ENCODE results near the gene MIEF1.
A peak's percentile ranks its signal among the peaks of the same experiment; 100 is the strongest.

The MIEF1 gene

DNA sequence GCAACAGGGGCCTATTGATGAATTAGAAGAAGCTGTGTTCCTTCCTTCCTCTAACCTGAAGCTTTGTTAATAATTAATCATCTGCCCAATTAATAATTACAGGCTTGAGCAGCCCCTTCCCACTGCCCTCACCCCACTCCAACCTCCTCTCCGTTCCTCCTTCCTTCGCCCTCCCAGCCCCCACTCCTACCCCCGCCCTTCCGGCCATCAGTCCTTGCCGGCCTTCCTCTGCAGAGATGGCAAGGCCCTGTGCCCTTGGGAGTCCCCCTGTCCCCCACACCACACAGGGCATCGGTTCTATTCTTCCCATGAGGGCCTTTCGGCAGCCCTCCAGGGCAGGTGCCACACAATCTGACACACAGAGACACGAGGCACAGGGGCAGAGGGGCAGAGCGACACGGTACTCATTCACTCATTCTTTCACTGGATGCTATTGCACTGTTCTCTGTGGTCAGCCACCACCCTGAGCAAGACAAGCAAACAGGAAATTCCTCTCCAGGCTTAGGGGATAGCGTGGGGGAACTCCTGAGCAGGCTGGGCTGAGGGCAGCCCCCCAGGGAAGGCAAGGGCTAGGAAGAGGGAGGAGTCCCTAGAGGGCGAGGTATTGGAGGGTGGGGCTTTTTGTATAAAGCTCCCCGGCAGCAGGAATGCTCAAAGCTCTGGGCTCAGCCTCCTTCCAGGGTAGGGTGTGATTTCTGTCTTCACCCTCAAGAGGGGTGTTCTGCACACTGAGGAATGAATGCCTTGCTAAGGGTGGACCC, 30.5 kb upstream of the MIEF1 start:
- no peak for DNase-seq

DNA sequence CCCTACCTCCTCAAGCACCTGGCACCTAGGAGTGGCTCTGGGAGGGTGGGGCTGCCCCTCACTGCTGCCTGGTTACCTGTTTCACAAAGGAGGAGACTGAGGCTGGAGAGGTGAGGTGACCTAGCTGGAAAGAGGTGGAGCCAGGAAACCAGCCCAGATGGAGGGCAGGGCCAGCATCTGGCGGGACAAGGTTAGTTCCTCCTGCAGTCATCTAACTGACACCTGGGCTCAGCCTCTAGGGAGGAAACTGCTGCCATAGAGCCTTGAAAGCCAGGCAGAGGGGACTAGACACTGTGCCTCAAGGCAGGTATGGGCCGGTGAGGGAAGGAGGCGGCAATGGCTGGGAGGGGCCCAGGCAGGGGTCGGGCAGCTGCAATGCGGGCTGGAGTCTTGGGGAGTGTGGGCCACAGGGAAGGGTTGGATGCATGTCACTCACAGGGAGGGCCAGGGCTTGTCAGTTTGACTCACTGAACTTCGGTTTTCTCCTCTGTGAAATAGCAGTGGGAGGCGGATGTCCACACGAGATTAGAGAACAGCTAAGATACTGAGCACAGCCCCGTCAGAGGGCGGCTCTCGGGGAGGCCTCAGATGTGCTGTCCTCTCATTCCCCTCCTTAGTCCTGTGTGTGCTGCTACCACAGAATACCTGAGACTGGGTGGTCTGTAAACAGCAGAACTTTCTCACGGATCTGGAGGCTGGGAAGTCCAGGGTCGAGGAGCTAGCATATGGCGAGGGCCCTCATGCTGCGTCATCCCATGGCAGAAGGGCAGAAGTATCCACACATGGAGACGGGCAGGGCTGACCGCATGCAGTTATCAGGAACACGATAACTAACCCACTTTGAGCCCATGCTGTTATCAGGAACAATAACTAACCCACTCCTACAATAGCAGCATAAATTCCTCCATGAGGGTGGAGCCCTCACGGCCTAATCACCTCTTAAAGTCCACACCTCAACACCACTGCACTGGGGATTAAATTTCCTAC, 29.2 kb upstream of the MIEF1 start:
- DNase-seq, result no peak

DNA sequence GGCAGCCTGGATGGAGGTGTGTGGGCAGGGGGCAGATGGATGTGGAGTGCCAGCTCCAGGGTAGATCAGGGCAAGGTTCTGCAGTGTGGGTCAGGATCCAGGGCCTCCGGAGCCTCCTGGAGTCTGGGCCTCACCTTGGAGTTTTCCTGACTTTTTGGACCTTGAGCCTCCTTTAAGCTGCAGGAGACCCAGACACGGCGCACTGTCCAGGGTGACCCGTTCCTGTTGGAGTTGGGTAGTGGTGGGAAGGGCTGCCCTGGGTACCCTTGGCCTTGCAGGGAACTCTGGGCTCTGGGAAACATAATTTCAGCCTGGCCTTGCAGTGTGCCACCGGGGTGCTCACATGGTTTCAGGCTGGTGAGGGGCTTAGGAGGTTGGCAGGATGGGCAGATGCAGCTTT, 28.2 kb upstream of the MIEF1 start:
- no peak for DNase-seq

DNA sequence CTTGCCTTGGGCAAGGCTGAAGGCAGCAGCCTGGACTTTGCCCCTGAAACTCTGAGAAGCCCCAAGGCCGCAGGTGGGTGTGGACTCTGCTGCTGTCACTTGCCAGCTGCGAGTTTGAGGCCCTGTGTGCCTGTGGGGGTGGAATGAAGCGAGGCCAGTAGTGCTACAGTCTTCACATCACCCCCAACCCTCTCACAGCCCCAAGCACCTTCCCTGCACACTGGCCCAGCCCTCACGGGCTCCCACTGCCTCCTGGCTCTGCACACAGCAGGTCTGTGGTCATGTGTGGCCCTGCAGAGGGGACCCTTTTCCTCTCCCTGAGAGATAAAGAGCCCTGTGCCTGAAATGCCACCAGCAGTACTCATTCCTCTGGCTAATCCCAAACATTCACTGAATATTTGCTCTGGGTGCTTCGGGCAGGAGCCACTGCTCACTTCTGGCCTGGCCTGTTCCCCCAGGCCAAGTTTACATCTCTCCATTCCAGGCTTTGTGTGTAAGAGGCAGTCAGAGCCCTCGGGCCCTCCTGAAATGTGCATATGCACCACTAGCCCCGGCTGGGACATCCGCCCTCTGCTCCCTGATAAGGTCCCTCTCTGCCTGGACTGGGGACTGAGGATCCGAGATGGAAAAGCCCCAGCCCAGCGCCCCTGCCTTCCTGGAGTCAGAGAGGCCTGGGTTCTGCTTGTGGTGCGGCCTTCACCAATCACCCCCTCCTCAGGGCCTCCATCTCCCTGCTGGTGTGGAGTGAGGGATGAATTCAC, 27.6 kb upstream of the MIEF1 start:
- DNase-seq, result no peak

DNA sequence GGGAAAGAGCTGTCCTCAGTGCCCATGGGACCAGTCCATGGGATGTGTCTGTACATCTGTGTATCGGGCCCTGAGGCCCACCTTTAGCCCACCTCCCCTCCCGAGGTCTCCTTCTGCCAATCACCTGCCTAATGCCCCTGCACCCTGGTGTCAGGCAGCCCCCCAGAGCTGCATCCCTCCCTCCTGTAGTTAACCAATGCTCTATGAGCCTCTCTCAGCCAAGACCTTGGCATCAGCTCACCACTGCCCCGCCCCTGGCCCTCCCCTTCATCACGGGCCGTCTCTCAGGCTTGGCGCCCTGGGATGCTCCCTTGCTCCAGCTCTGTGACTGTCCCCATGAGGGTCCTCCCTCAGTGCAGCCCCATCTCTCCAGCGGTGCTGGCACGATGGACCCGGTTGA, 26.8 kb upstream of the MIEF1 start:
- DNase-seq, result no peak

DNA sequence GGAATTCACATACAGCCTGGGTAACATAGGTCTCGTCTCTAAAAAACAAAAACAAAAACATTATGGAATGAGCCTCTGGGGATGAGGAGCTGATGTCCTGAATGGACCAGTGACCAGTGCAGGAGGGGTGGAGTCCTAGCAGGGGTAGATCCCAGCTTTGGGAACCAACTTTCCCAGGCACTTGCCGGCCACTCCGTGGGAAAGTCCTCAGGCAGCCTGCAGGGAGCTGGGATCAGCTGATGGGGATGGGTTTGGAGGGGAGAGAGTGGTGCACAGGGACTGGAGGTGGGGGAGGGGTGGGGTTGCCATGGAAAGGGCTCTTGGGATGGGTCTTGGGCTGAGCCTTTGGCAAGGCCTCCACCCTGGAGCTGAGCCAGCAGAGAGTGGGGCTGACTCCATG, 26.2 kb upstream of the MIEF1 start:
- DNase-seq, result no peak

DNA sequence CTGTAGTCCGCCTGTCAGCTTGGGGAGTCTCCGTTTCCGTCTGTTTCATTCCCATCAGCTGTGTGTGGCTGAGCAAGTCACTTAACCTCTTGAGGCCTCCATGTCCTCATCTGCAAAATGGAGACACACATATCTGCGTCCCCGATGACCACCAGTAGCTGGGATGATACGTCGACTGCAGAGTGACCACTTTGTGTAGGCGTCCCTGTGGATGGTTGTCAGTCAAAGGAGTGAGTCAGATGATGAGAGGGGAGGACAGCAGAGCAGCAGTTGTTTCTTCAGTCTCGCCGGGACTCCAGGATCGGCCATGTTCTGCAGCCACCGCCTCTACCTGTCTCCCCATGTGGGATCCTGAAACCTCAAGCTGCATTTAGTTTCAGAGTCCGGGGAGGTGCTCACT, 25.4 kb upstream of the MIEF1 start:
- no peak for DNase-seq

DNA sequence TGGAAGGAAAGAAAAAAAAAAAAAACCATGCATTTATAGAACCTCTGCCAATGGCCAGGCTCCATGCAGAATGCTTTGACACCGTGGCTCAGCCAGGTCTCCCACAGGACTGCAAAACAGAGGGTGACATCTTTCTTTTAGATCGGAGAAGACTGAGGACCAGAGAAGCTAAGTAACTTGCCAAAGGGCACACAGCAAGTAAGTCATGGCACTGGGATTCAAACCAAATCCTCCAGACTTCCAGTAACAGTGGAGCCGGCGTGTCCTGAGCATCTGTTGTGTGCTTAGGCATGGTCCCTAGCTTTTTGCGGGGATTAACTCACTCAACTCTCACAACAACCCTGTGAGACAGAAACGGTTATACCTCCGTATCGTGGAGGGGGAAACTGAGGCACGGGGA, 24.5 kb upstream of the MIEF1 start:
- DNase-seq, result no peak

DNA sequence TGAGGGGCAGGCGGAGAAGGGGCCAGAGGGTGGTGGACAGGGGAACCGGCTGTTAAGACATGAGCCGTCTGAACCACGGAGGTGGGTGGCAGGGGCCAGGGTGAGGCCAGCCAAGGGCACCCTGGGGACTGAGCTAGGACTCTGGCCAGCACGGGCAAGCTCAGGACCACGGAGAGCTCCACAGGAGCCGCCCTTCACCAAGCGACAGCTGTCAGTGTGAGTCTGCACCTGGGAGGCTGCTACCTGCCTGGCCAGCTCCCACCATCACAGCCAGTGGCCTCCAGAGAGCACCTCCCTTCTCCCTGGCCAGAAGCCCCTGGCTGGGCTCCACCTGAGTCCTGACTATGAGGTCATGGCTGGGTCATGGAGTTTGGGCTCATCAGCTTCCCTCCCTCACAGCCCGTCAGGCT, 23.6 kb upstream of the MIEF1 start:
- no peak for DNase-seq

DNA sequence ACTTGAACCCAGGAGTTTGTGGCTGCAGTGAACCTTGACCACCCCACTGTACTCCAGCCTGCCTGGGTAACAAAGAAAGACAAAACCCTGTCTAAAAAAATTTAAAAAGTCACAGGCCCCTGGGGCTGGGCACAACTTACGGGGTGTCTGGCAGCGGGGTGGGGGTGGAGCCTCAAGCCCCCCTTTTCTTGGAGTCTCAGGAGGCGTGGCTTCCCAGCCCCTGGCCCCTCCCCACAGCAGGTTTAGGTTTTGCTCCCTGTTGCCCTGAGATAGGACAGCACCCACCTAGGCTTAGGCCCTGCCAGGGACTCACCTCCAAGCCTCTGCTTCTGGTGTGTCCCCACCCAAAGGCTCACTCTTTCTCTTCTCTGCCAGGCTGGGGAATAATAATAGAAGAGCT, 22.8 kb upstream of the MIEF1 start:
- DNase-seq, result no peak

DNA sequence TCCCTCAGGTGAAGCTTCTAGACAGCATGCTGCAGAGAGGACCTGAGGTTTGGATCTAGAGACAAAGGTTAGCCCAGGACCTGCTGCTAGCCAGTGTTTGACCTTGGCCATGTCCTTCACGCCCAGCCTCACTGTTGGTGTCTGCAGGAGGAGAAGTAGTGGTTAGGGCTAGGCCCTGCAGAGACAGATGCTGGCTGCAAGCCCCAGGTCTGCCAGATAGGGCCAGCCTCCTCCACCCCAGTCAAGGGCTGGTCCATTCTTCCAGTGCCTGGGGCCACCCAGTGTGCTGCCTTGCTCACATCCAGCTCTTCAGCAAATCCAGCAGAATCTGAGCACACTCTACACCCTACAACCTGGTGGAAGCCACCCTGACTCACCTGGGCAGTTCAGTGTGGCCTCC, 21.5 kb upstream of the MIEF1 start:
- DNase-seq, result no peak

DNA sequence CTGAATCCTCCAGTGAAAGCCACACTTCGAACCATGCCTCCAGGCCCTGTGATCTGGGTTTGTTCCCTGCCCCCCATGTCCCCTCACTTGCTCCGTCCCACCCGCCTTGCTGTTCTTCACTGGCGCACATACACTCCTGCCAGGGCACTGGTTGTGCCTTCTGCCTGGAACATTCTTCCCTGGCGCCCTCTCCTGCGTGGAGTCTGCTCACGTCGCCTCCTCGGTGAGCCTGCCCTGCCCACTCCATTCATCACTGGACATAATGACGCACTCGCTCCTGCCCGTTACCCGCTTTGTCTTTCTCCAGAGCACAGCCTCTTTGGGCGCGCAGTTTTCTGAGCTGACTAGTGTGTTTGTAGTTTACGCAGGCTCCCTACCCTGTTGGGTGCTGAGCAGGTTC, 21.0 kb upstream of the MIEF1 start:
- no peak for DNase-seq

DNA sequence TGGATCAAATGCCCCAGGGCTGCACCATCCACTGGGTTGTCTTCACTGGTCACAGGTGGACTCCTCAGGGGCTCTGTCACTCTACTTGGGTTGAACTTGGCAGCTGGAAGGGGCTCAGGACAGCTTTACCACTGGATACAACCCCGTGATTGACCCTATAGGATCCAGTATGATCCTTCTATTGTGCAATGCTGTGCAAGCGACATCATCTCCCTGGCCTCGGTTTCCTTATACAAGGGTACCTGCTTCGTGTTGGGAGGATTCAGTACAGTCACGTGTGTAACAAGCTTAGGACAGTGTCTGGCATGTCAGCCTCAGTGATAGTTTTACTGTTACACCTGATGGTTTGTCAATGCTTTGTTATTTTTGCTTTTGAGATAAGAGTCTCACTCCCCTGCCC, 20.5 kb upstream of the MIEF1 start:
- no peak for DNase-seq

DNA sequence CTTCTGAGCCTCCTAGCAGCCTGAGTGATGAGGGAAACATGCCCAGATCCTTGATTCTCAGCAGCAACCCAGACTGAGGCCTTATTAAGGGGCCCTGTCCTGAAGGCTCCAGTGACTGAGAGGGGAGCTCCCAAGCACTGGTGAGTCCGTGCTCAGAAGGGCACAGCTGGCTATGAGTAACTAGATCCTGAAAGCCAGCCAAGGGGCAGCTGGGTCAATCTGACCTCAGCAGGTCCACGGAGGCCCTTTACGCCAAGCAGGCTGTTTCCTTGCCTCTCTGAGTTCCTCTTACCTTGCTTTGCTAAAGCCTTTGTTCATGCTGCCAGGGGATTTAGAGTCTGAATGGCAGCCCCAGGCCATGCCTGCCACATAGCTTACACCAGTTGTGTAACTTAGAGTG, 19.3 kb upstream of the MIEF1 start:
- no peak for DNase-seq

DNA sequence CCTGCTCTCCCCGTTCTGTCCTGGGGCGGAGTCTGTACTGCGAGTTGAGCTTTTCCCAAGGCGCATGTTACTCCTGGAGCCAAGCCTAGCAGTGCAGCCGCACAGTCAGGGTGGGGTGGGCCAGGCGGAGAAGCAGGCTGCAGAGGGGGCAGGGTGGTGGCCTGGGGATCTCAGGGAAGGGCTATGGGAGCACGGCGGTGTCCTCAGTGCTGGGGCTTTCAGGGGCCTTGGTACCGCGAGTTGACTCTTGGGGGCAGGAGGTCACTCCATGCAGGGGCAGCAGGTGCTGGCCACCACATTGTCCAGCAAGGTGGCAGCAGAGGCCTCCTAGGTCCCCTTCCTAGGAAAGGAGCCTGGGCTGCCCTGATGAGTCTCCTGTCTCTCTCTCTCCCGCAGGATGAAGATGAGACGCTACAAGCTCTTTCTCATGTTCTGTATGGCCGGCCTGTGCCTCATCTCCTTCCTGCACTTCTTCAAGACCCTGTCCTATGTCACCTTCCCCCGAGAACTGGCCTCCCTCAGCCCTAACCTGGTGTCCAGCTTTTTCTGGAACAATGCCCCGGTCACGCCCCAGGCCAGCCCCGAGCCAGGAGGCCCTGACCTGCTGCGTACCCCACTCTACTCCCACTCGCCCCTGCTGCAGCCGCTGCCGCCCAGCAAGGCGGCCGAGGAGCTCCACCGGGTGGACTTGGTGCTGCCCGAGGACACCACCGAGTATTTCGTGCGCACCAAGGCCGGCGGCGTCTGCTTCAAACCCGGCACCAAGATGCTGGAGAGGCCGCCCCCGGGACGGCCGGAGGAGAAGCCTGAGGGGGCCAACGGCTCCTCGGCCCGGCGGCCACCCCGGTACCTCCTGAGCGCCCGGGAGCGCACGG, 14.9 kb upstream of the MIEF1 start:
- no peak for DNase-seq

DNA sequence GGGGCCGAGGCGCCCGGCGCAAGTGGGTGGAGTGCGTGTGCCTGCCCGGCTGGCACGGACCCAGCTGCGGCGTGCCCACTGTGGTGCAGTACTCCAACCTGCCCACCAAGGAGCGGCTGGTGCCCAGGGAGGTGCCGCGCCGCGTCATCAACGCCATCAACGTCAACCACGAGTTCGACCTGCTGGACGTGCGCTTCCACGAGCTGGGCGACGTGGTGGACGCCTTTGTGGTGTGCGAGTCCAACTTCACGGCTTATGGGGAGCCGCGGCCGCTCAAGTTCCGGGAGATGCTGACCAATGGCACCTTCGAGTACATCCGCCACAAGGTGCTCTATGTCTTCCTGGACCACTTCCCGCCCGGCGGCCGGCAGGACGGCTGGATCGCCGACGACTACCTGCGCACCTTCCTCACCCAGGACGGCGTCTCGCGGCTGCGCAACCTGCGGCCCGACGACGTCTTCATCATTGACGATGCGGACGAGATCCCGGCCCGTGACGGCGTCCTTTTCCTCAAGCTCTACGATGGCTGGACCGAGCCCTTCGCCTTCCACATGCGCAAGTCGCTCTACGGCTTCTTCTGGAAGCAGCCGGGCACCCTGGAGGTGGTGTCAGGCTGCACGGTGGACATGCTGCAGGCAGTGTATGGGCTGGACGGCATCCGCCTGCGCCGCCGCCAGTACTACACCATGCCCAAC, 14.1 kb upstream of the MIEF1 start:
- DNase-seq, result no peak

DNA sequence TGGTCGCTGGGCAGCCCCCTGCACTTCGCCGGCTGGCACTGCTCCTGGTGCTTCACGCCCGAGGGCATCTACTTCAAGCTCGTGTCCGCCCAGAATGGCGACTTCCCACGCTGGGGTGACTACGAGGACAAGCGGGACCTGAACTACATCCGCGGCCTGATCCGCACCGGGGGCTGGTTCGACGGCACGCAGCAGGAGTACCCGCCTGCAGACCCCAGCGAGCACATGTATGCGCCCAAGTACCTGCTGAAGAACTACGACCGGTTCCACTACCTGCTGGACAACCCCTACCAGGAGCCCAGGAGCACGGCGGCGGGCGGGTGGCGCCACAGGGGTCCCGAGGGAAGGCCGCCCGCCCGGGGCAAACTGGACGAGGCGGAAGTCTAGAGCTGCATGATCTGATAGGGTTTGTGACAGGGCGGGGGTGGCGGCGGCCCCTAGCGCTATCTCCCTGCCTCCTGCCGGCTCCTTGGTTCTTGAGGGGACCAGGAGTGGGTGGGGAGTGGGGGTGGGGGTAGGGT, 13.5 kb upstream of the MIEF1 start:
- DNase-seq, result no peak

DNA sequence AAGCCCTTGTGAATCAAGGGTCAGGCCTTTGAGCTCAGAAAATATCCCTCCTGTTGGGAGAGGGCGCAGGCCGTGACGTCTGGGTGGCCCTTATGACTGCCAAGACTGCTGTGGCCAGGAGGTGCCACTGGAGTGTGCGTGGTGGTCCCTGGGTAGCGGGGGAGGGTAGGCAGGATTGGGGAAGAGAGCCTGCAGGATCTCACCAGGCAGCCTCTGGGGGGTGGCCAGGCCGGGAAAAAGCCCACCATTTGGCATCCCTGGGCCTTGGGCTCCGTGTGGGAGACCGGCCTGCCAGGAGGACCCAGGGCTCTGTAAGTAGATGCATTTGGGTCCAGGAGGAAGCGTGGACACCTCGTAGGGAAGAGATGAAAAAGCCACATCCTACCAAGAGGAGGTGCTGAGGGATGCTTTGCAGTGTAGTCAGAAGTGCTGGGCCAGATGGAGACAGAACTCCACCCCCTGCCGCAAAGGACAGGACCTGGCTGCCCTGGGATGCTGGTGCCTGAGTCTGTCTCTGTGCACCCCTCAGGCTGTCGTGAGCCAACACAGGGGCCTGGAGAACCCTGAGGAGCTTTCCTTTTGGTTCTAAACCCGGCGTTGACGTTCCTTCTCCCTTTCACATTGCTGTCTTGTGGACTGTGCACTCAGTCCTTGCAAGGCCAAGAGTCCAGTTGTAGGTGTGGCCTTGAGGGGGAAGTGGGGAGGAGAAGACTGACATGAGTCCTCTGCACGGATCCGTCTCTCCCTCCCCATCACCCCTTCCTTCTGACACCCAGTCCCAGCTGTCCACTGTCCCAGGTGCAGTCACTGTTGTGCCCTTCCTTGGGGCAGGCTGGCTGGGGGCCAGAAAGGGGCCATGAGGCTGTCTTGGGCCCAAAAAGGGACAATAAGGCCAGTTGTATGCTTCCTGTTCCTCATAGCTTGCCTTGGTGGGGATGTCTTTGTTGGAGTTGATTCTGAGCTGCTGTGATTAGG, 12.7 kb upstream of the MIEF1 start:
- no peak for DNase-seq

DNA sequence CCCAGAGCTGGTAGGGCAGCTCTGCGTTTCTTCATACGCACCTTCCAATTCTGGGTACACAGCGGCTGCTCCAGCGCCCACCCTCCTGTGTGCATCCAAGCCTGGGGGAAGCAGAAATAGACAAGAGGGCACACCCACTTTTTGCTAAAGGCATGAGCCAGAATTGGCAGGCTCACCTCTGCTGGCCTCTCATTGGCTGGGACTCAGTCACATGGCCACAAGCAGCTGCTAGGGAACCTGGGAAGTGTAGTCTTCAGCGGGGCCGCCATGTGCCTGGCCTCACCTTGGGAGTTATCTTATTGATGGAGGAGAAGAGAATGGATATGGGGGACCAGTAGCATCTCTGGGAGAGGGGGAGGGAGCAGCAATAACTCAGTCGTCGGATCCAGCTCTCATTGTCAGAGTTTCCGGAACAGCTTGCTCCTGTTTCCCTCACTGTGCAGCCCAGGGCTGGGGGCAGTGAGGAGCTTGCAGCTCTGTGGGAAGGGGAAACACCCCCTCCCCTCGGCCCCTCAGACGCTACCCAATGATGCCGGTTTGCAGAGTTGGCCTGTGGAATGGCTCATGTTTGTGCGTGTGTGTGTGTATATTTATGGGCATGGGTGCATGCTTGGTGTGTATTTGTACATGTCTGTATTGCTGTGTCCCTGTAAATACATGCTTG, 11.8 kb upstream of the MIEF1 start:
- DNase-seq, result peak; percentile 70
